ENCODE measurements around the gene MFAP2.
"Not testable (repeated sequence)": the region's sequence is repeated elsewhere in the genome, so short reads cannot be mapped to it uniquely, and the experiment has no call there.

MFAP2 gene

GRCh38 chr1:16961297-16962133, 18.9 kb downstream of the MFAP2 start:
- DNase-seq (ENCODE audit: low spot score): no peak

GRCh38 chr1:16960560-16961296, 19.7 kb downstream of the MFAP2 start:
- peak; percentile 84 for DNase-seq (ENCODE audit: low spot score)

GRCh38 chr1:16958475-16958874, 21.9 kb downstream of the MFAP2 start:
- no peak for DNase-seq (ENCODE audit: low spot score)

DNA sequence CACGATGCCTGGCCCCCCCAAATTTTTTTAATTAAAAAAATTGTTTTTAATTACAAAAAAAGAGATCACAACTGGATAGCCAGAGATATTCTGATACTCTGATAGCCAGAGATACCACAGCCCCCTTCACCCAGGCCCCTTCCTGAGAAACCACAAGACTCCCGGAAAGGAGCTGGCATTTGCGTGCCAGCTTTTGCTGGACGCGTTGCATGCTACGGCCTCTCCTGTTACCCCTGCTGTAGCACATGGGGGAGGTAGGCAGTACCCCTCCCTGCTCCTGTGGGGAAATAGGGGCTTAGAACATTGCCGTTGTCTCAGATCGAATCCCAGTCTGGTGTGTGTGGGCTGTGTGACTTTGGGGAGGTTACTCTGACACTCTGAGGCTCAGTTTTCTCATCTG, 22.7 kb downstream of the MFAP2 start:
- DNase-seq (ENCODE audit: low spot score): no peak

DNA sequence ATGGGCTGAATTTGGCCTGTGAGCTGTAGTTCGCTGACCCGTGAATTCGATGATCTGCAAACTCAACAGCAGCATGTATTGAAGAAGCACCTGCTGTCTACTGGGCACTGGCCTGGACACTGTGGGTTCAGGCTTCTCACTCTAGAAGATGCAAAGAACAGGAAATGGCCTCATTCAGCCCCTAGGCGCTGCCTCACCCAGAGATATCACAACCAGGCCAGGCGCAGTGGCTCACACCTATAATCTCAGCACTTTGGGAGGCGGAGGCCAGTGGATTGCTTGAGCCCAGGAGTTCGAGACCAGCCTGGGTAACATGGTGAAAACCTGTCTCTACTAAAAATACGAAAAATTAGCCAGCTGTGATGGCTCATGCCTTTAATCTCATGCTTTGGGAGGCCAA, 23.6 kb downstream of the MFAP2 start:
- DNase-seq (ENCODE audit: low spot score): no peak

DNA sequence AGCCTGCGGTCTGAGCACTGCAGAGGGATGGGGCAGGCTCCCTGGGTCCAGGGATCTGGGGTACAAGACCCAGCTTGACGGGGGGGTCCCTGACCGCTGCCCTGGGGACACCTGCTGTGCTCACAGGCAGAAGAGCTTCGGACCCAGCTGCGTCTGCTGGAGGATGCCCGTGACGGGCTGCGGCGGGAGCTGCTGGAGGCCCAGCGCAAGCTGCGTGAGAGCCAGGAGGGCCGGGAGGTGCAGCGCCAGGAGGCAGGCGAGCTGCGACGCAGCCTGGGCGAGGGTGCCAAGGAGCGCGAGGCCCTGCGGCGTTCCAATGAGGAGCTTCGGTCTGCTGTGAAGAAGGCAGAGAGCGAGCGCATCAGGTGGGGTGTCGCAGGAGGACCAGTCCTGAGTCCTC, 25.2 kb downstream of the MFAP2 start:
- no peak for DNase-seq (ENCODE audit: low spot score)

- DNase-seq (ENCODE audit: low spot score): no peak
Measured at GRCh38 chr1:16954579-16954978, 25.8 kb downstream of the MFAP2 start.

DNA sequence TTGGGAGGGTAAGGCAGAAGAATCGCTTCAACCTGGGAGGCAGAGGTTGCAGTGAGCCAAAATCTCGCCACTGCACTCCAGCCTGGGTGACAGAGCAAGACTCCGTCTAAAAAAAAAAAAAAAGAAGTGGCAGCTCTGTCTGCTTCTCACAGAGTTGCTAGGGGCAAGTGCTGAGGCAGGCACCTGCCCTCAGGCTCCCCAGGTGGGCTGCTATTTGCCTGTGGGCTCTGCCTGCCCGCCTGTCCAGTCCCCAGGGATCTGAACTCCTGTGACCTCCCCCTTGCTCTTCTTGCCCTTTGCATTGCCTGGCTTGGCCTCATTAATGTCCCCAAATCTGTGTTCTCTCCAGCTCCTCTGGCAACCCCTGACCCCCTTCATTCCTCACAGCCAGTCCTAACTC, 28.0 kb downstream of the MFAP2 start:
- DNase-seq (ENCODE audit: low spot score): not testable (repeated sequence)

DNA sequence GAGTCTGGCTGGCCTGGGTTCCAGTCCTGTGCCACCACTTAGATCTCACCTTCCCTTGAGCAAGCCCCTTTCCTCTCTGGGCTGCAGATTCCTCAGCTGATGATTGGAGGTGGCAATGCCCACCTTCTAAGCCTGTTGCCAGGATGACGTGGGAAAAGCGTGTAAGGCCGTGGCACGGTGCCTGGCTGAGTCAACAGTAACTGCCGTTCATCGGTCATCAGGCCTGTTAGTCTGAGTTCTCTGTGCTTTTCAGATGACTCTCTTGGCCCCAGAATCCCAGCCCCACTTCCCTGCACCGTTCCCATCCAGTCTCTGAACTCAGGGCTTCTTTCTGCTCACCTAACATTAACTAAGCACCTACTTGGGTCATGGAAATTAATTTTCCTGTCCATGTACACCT, 31.4 kb downstream of the MFAP2 start:
- not testable (repeated sequence) for DNase-seq (ENCODE audit: low spot score)

DNA sequence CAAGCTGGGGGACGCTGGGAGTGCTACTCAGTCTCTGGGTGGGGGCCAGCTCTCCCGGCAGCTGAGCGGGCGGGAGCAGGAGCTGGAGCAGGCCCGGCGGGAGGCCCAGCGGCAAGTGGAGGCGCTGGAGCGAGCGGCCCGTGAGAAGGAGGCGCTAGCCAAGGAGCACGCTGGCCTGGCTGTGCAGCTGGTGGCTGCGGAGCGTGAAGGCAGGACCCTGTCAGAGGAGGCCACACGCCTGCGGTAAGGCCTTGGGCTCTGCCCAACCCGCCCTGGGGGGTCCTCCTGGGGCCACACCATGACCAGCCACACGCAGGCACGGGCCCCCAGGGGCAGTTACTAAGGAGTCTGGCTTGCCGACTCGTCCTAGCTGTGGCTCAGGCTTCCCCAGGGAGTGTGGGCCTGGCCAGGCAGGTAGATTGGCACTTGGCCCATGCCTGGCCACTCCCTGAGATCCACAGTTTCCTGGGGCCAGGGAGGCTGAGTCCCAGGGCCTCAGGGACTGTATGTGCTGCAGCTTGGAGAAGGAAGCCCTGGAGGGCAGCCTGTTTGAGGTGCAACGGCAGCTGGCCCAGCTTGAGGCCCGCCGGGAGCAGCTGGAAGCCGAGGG, 32.0 kb downstream of the MFAP2 start:
- not testable (repeated sequence) for DNase-seq (ENCODE audit: low spot score)

DNA sequence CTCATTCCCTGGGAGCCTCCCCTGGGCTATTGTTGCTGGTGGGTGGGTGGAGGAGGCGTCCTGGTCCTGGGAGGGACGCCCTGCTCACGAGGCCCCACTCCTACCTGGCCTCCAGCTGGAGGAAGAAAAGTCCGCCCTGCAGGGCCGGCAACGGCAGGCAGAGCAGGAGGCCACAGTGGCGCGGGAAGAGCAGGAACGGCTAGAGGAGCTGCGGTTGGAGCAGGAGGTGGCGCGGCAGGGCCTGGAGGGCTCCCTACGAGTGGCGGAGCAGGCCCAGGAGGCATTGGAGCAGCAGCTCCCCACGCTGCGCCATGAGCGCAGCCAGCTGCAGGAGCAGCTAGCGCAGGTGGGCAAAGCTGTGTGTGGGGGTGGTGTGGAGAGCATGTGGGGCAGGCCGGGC, 33.8 kb downstream of the MFAP2 start:
- DNase-seq (ENCODE audit: low spot score): no peak

- not testable (repeated sequence) for DNase-seq (ENCODE audit: low spot score)
Measured at GRCh38 chr1:16946185-16946584, 34.2 kb downstream of the MFAP2 start.

DNA sequence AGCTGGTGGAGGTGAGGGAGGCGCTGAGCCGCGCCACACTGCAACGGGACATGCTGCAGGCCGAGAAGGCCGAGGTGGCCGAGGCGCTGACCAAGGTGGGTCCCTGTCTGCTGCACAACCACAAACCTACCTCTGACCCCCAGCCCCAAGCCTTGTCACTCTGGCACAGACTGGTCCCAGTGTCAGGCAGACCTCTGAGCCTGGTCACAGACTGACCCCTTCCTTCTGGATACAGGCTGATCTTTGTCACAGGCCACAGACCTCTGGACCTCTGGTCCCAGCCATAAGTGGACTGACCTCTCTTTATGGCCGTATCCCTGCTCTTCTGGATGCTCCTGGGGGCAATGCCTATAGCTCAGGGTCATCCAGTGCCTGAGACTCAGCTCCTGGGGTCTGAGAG, 34.9 kb downstream of the MFAP2 start:
- DNase-seq (ENCODE audit: low spot score): not testable (repeated sequence)

DNA sequence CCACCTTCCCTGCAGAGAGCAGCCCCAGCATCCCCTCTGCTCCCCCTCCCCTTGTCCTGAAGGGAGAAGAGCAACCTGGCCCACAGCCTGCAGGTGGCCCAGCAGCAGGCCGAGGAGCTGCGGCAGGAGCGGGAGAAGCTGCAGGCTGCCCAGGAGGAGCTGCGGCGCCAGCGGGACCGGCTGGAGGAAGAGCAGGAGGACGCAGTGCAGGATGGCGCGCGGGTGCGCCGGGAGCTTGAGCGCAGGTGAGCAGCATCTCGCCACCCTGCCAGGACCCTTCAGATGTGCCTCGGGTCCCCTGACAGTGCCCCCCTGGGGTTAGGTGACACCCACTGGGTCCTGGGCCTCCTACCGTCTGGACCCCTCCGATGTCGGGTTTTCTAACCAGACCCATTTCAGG, 36.4 kb downstream of the MFAP2 start:
- DNase-seq (ENCODE audit: low spot score): no peak

- not testable (repeated sequence) for DNase-seq (ENCODE audit: low spot score)
Measured at GRCh38 chr1:16939386-16940180, 40.8 kb downstream of the MFAP2 start.

GRCh38 chr1:16938351-16939321, 41.8 kb downstream of the MFAP2 start:
- DNase-seq (ENCODE audit: low spot score): no peak

DNA sequence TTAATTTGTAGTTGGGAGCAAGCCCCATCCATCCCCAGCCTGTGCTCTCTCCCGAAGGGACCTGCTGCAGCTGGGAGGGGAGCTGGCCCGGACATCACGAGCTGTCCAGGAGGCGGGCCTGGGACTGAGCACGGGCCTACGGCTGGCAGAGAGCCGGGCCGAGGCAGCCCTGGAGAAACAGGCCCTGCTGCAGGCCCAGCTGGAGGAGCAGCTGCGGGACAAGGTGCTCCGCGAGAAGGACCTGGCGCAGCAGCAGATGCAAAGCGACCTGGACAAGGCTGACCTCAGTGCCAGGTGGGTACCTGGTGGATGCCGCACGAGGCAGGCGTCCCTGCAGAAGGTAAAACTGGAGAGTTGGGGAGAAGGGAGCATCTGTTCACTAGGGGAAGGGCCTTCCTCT, 43.8 kb downstream of the MFAP2 start:
- not testable (repeated sequence) for DNase-seq (ENCODE audit: low spot score)

- not testable (repeated sequence) for DNase-seq (ENCODE audit: low spot score)
Measured at GRCh38 chr1:16933945-16934344, 46.5 kb downstream of the MFAP2 start.

- not testable (repeated sequence) for DNase-seq (ENCODE audit: low spot score)
Measured at GRCh38 chr1:16931206-16931934, 49.0 kb downstream of the MFAP2 start.

Measured in HuH-7.5 (cell line).